ENCODE data around the gene GBX2. TPM values are rescaled to one million over a fixed set of nuclear protein-coding genes. Genes with fewer than 3 reads are reported as not detected.

The GBX2 gene
- total RNA-seq, 4 donors from 2014 or later: not detected

DNA sequence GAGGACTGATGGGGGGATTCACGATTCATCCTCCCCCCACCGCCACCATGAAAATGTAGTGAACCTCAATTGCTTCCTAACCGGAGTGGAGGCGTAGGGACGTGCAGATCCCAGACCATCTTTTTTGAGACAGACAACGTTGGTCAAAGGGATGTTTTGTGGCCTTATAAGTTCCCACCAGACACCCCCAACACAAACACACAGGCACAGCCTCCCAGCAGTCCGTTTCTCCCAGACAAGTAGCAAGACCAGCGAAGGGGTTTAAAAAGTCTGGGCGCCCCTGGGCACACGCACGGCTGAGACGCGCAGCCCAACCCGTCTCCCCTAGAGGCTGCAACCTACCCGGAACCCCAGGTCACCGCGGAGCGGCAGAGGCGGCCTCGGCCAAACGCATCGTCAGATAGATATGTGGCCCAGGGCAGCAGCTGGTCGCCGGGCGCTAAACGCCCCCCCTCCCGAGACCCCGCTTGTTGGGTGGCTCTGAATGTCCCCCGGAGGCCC, 1.3 kb downstream of the GBX2 start:
- ATAC-seq: no peak
- no peaks in the 10 kb centered on the region for H3K9me3 ChIP-seq
- no peaks in the 10 kb centered on the region for H3K36me3 ChIP-seq
- no peak overlapping the region for H3K27ac ChIP-seq
- peaks cover 0 to 70% (median 54%) of the 10 kb centered on the region in 3 donors for H3K4me1 ChIP-seq
- peaks cover 100% of the 10 kb centered on the region for H3K27me3 ChIP-seq
- peak overlapping the region in 1 of 2 donors; percentile 47 for H3K4me3 ChIP-seq
- no CpG with 5 or more reads among the region's 29 CpGs for WGBS, 2 donors (ENCODE audit: low coverage in 1 of 2)
- TF ChIP-seq CTCF (IDR thresholded peaks at IDR 0.05) (no peak), POLR2A (IDR thresholded peaks at IDR 0.05) (no peak), POLR2AphosphoS5 (IDR thresholded peaks at IDR 0.05) (no peak), EP300 (IDR thresholded peaks at IDR 0.05) (no peak)

GRCh38 chr2:236165842-236166795, 2.1 kb downstream of the GBX2 start:
- Histone ChIP-seq H3K36me3 (no peaks in the 10 kb centered on the region), H3K4me1 (peaks cover 0 to 63% (median 50%) of the 10 kb centered on the region in 3 donors), H3K9me3 (no peaks in the 10 kb centered on the region), H3K27ac (no peak overlapping the region), H3K4me3 (peak overlapping the region in 1 of 2 donors; percentile 36), H3K27me3 (peaks cover 100% of the 10 kb centered on the region)
- 7 to 15% methylated on average over 10 to 16 of the region's 58 CpGs for WGBS, 2 donors (ENCODE audit: low coverage in 1 of 2)
- TF ChIP-seq EP300 (IDR thresholded peaks at IDR 0.05) (no peak), POLR2A (IDR thresholded peaks at IDR 0.05) (no peak), CTCF (IDR thresholded peaks at IDR 0.05) (no peak), POLR2AphosphoS5 (IDR thresholded peaks at IDR 0.05) (no peak)
- ATAC-seq: no peak

DNA sequence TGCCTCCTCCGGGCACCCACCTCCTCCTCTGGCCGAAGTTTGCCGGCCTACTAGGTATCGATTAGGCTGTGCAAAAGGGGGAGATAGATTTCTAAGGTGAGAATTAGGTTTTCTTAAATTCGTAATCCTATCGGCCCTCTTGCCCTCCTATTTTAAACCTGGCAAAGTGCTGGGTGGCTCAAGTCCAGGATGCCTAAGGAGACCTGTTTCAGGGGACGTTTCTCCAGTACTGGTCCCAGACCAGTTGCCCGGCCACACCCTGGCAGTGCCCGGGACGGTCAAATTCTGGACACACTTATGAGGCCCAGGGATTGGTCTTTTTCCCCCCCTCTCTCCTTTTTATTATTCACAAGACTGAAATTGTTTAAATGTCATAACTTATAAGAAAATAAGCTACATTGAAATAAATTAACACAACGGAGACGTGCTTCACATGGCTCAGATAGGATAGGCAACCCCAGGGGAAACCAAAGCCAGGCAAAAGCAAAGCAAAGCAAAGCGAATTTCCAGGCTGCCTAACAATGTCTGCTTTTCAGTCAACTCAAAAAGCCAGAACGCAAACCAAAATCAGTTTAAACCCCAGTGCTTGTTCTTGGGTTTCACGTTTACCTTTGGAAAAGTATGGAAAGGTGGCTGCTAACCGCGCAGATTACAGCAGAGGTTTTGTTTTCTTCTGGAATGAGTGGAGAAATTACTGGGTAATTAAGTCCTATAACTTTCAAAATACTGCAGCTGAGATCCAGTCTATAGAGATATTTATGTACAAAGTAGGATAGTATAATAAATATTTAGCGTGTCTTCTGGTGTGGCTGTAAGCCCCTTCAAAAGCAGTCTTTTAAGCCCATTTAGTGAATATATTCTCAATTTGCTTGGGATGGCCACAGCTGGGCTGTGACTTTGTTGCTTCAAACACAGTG, 3.0 kb downstream of the GBX2 start:
- Histone ChIP-seq H3K4me3 (no peak overlapping the region), H3K27me3 (peaks cover 100% of the 10 kb centered on the region), H3K4me1 (peaks cover 0 to 63% (median 50%) of the 10 kb centered on the region in 3 donors), H3K9me3 (no peaks in the 10 kb centered on the region), H3K27ac (no peak overlapping the region), H3K36me3 (no peaks in the 10 kb centered on the region)
- ATAC-seq: no peak
- TF ChIP-seq EP300 (IDR thresholded peaks at IDR 0.05) (no peak), CTCF (IDR thresholded peaks at IDR 0.05) (no peak), POLR2AphosphoS5 (IDR thresholded peaks at IDR 0.05) (no peak)
- 30 to 32% methylated on average over 10 to 17 of the region's 18 CpGs for WGBS, 2 donors (ENCODE audit: low coverage in 1 of 2)

- Histone ChIP-seq H3K4me3 (peak overlapping the region in 1 of 2 donors; percentile 42), H3K4me1 (peaks cover 0 to 66% (median 52%) of the 10 kb centered on the region in 3 donors), H3K36me3 (no peaks in the 10 kb centered on the region), H3K27ac (no peak overlapping the region), H3K9me3 (no peaks in the 10 kb centered on the region), H3K27me3 (peaks cover 100% of the 10 kb centered on the region)
- WGBS, 2 donors (ENCODE audit: low coverage in 1 of 2): 1 to 3% methylated on average over 6 to 12 of the region's 67 CpGs
- TF ChIP-seq CTCF (IDR thresholded peaks at IDR 0.05) (no peak), EP300 (IDR thresholded peaks at IDR 0.05) (no peak), POLR2AphosphoS5 (IDR thresholded peaks at IDR 0.05) (no peak), POLR2A (IDR thresholded peaks at IDR 0.05) (no peak)
- ATAC-seq: no peak
Observed at GRCh38 chr2:236164201-236164924, 3.8 kb downstream of the GBX2 start.

Measured in gastroesophageal sphincter (tissue), 4 donors.